IPS DF 19.7 (cell line): ENCODE data around the gene ZCCHC17.

Source experiments
- DNase-seq: peaks from one replicate; pipeline ENCODE4 v3.0.0-alpha.2; 2013; ENCODE audit warnings: low read depth, low spot score

The ZCCHC17 gene

DNA sequence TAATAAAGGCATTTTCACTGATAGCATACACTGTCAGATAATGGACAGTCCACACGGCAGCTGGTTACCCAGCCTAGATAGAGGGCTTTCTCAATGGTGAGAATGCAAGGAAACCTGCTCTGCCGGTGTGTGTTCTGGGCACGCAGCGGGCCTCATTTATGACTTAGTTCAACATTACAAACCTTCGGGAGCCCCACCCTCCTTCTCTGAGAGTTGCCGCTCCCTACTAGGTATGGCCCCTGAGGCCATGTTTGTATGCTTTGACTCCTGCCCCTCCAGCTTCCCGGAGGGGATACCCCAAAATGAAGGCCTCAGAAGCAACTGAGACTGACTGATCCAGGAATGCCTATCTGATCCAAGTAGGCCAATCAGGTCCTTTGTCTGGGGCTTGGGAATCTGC, 93.2 kb downstream of the ZCCHC17 start:
- DNase-seq = no peak

GRCh38 chr1:31393463-31393862, 96.6 kb downstream of the ZCCHC17 start:
- no peak for DNase-seq

DNA sequence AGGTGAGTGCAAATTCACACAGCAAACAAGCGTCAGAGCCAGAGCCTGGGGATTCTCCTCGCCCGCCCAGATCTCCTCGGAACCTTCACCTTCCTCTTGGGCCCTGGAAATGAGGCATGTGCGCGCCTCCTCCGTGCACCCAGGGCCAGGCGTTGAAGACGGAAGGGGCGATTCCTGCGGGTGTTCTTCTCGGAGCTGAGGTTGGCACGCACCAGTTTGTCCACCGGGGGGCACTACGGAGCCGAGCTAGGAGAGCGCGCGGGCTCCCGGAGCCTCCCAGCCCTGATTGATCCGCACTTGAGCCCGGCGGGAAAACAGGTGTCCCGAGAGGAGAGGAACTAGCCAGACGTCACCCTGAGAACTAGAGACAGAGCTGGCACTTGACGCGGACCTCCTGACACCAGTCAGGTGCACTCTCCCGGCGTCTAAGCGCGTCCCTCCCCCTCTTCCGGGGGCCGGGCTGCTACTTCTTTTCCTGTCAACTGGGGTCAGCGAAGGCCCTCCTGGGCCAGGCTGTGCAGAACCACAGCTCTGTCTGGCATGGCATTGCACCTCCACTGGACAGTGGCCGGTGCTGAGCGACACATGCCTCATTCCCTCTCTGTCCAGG, 97.9 kb downstream of the ZCCHC17 start:
- DNase-seq = peak; percentile 79

GRCh38 chr1:31396633-31397351, 100.0 kb downstream of the ZCCHC17 start:
- DNase-seq = no peak

GRCh38 chr1:31397360-31398095, 100.7 kb downstream of the ZCCHC17 start:
- DNase-seq = no peak

DNA sequence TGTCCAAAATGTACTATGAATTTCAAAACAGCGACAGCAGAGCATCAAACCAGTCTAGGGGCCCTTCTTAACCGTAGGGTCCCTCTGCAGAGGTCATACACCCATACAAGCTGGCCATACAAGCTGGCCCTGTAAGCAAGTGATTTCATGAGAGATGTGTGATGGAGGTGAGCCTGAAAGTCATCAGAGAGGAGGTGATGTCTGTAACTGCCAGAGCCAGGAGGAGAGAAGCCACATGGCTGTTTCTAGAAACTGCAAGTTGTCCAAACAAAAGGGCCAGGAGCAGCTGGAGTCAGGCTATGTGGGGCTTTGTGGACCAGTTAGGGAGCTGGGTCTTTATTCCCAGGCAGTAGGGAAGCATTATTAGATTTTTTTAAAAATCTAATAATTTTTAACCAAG, 101.4 kb downstream of the ZCCHC17 start:
- no peak for DNase-seq

DNA sequence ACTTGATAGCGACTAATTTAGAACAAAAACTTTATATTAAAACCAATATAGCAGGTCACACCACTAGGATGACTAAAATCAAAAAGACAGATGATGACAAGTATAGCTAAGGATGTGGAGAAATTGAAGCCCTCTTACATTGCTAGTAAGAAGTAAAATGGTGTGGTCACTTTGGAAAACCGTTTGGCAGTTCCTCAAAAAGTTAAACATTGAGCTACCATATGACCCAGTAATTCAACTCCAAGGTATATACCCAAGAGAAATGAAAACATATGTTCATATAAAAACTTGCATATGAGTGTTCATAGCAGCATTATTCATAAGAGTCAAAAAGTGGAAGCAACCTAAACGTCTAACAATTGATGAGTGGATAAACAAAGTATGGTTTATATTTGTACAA, 103.1 kb downstream of the ZCCHC17 start:
- DNase-seq = no peak

- no peak for DNase-seq
These were observed 103.6 kb downstream of the ZCCHC17 start for GRCh38 chr1:31400393-31400792.

DNA sequence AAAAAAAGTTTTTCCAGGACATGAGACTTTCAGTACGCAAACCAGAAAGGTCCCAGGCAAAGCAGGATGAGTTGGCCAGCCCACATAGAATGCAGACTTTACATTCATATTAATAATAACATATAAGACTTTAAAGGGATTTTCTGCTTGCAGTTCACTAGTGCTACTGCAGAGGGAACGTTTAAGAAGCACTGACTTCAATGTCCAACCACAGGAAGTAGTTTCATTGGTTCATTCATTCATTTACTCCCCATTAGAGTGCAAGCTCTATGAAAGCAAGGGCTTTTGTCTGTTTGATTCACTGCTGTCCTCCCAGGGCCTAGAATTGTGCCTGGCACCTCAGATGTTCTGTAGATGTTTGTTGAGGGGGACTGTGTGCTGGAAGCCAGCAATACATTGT, 104.4 kb downstream of the ZCCHC17 start:
- DNase-seq = no peak

DNA sequence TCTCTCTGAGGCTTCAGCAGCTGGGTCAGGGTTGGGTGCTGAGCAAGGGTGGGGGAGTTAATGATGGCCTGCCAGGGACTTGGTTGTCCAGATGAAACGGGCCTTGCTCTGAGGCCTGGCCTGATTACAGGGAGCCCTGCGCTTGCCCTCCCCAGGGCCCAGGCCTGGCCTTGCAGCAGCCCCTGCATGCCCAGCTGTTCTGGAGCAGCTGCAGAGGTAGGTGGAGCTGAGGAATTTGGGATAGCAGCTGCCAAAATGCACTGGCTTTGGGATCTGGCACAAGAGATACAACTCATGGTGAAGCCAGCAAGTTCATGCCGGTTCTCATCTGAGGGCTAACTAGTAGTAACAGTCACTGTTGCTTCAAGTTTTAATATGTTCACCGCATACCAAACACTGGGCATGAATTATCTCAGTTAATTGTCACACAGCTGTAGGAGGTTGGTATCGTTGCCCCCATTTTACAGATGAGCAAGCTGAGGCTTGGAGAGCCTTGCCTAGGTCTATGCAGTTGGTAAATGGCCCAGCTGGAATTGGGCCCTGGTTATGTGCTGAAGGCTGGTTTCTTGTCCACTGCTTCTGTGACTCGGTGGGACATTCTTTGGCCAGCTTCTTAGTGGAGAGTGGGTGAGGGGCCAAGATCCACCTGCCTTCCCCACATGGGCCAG, 108.9 kb downstream of the ZCCHC17 start:
- no peak for DNase-seq

DNA sequence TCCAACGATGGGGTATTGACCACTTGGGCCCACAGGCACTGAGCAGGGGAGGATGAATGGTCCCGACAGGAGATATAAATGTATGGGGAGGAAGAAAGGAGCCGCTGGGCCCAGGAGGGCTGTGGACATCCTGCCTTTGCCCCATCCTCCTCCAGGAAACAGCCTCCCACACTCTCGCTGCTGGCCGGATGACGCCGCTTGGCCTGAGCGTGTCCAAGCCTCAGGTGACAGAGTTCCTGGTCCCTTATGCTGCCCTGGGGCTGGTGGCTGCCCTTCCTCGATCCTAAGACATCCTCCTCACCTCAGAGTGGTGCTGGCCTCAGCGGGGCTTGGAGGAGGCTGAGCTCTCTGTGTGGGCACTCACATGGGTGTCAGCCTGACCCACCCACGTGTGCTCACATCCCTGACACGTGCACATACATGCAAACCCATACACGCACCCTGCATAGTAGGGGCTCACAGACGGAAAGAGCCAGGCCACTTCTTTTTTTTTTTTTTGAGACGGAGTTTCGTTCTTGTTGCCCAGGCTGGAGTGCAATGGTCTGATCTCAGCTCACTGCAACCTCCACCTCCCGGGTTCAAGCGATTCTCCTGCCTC, 110.3 kb downstream of the ZCCHC17 start:
- no peak for DNase-seq

GRCh38 chr1:31408788-31409318, 112.0 kb downstream of the ZCCHC17 start:
- DNase-seq = no peak

DNA sequence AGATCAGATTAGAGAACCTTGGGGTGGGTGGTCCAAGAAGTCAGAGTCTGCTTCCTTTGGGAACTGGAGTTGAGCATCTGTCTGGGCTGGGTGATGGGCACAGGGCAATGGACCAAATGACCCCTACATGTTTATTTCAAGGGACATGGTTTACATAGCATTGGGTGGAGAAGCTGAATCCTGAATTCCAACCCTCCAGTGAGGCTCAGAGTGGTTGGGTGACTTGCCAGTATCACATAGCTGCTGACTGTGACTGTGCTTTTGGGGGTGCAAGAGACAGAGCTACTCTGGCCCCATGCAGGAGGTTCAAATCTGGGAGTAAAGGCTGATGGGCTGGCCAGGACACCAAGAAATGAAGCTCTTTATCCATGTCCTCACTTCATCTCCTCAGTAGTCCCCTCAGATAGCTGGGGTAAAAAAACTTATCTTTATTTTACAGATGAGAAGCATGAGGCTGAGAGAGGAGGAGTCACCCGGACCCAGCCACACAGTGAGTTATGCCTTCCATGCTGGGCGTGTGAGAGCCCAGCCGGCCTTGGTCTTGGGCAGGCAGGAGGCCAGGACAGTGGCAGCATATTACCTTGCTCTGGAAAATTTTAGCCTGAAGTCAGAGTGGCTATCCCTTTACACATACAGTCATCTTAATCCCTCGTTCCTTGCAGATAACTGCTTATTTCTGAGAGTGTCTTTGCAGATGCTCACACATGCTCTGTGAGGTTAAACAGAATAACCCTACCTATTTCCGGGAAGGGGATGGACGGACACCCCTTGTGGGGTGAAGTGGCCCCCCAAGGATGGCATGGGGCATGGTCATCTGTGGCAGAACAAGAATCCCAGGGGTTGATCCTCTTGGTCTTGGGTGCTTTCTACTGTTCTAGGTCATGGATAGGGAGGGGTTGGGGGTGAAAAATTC, 113.4 kb downstream of the ZCCHC17 start:
- no peak for DNase-seq

- no peak for DNase-seq
These were observed 114.0 kb downstream of the ZCCHC17 start for GRCh38 chr1:31410871-31411270.

- DNase-seq = no peak
These were observed 115.4 kb downstream of the ZCCHC17 start for GRCh38 chr1:31412205-31412604.

DNA sequence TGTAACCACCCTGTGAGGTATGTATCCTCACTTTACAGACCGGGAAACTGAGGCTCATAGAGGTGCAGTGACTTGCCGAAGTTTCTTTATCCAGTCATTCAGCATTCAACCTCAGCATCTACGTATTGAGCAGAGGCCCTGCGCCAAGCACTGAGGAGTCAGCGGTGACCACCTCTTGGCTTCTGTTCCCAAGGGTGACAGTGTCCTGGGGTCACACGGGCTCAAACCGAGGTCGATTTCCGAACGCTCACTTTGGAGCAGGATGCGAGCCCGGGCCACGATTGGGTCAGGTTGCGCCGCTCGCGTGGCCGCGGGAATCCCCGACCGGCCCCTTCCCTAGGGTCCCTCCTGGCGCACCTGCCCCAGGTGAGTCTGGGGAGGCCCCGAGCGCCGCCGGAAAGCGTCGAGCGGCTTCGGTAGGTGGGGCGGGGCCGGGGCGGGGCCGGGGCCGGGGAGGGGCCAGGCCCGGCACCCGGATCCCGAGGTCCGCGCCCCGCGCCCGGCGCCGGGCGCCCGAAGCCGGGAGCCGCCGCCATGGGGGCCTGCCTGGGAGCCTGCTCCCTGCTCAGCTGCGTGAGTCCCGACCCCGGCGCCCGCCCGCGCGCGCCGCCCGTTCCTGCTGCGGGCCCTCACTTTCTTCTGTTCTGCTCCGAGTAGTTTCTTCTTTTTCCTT, 116.0 kb downstream of the ZCCHC17 start, which contains the start of gene SERINC2:
Gene SERINC2 (plus strand): TSS at position 482 of the 673 bp plus-strand sequence. CDS start 53 bp downstream, at position 535.
- no peak for DNase-seq

GRCh38 chr1:31413405-31414001, 116.7 kb downstream of the ZCCHC17 start:
- DNase-seq = no peak
